ENCODE measurements around the gene ZNF483. TPM values are rescaled to one million over a fixed set of nuclear protein-coding genes. Genes with fewer than 3 reads are reported as not detected.
"Not testable (repeated sequence)": the region's sequence is repeated elsewhere in the genome, so short reads cannot be mapped to it uniquely, and the experiment has no call there.

Gene ZNF483
- total RNA-seq, 4 donors from 2014 or later, result 0.23 to 6.5 (median 1.00) TPM

DNA sequence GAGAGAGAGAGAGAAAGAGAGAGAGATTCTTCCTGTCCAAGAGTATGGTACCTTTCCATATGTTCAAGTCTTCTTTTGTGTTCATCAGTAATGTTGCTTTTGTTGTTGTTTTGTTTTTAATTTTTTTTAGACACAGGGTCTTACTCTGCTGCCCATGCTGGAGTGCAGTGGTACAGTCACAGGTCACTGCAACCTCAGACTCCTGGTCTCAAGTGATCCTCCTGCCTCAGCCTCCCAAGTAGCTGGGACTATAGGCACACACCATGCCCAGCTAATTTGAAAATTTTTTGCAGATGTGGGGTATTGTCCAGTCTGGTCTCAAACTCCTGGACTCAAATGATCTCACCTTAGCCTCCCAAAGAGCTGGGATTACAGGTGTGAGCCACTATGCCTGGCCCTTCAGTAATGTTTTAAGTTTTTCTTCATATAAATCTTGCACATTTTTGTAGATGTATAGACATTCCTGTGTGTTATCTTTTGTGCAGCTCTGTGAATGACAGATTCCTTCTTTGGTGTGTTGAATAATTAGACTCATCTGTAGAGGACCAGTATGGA is 36.3 kb downstream of the ZNF483 start:
- intact Hi-C loops (cut with DNase I), result no loop called here
- H3K36me3 ChIP-seq, result peaks cover 0 to 57% (median 24%) of the 10 kb centered on the region in 3 donors
- H3K27ac ChIP-seq, result no peak overlapping the region
- H3K27me3 ChIP-seq, result no peaks in the 10 kb centered on the region
- TF ChIP-seq, protein P1, sequence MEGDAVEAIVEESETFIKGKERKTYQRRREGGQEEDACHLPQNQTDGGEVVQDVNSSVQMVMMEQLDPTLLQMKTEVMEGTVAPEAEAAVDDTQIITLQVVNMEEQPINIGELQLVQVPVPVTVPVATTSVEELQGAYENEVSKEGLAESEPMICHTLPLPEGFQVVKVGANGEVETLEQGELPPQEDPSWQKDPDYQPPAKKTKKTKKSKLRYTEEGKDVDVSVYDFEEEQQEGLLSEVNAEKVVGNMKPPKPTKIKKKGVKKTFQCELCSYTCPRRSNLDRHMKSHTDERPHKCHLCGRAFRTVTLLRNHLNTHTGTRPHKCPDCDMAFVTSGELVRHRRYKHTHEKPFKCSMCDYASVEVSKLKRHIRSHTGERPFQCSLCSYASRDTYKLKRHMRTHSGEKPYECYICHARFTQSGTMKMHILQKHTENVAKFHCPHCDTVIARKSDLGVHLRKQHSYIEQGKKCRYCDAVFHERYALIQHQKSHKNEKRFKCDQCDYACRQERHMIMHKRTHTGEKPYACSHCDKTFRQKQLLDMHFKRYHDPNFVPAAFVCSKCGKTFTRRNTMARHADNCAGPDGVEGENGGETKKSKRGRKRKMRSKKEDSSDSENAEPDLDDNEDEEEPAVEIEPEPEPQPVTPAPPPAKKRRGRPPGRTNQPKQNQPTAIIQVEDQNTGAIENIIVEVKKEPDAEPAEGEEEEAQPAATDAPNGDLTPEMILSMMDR (IDR thresholded peaks at IDR 0.05), result no peak
- no peak for TF ChIP-seq POLR2A (IDR thresholded peaks at IDR 0.05)
- DNase-seq, result no peak
- H3K9me3 ChIP-seq, result no peaks in the 10 kb centered on the region
- H3K4me1 ChIP-seq, result no peaks in the 10 kb centered on the region
- no peak overlapping the region for H3K4me3 ChIP-seq

DNA sequence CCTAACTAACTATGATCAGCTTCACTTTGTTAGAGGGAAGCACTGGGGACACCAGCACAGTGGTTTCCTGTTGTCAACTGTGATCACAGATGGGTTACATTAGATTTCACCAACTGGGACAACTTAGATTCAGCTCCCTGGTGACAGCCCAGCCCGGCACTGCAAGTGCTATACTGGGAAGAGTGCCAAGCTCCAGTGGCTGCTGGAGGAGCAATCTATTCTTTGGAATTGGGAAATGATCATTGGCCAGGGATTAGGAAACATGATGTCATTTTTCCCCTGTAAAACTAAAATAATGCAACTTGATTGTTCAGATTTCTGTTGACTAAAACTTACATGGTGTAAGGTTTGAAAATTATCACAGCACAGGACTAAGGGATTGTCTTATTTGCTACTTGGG is 41.3 kb downstream of the ZNF483 start:
- H3K9me3 ChIP-seq, result peaks cover 0 to 27% (median 0%) of the 10 kb centered on the region in 3 donors
- no peaks in the 10 kb centered on the region for H3K4me1 ChIP-seq
- 38 to 50% methylated on average over 1 of the region's 1 CpG for WGBS, 2 donors
- DNase-seq, result no peak
- H3K27me3 ChIP-seq, result no peaks in the 10 kb centered on the region
- H3K27ac ChIP-seq, result no peak overlapping the region
- intact Hi-C loops (cut with DNase I), result no loop called here
- TF ChIP-seq, protein P1 (IDR thresholded peaks at IDR 0.05), result no peak
- no peak for TF ChIP-seq POLR2A (IDR thresholded peaks at IDR 0.05)
- H3K36me3 ChIP-seq, result peaks cover 20 to 100% (median 54%) of the 10 kb centered on the region in 3 donors
- H3K4me3 ChIP-seq, result no peak overlapping the region

DNA sequence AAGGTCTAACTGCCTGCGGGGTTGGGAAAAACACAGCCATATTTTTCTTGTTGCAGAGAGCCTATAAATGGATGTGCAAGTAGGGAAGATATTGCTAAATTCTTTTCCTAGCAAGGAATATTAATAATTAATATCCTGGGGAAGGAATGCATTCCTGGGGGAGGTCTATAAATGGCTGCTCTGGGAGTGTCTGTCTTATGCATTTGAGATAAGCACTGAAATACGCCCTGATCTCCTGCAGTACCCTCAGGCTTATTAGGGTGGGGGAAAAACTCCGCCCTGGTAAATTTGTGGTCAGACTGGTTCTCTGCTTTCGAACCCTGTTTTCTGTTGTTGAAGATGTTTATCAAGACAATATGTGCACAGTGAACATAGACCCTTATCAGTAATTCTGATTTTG is 43.1 kb downstream of the ZNF483 start:
- H3K27ac ChIP-seq; H3K27me3 ChIP-seq; H3K4me3 ChIP-seq; H3K4me1 ChIP-seq; intact Hi-C loops (cut with DNase I); DNase-seq: not testable (repeated sequence)
- WGBS, 2 donors, result 88 to 95% methylated on average over 4 of the region's 4 CpGs
- Histone ChIP-seq H3K9me3 (peaks cover 0 to 27% (median 0%) of the 10 kb centered on the region in 3 donors), H3K36me3 (peaks cover 23 to 100% (median 55%) of the 10 kb centered on the region in 3 donors)

DNA sequence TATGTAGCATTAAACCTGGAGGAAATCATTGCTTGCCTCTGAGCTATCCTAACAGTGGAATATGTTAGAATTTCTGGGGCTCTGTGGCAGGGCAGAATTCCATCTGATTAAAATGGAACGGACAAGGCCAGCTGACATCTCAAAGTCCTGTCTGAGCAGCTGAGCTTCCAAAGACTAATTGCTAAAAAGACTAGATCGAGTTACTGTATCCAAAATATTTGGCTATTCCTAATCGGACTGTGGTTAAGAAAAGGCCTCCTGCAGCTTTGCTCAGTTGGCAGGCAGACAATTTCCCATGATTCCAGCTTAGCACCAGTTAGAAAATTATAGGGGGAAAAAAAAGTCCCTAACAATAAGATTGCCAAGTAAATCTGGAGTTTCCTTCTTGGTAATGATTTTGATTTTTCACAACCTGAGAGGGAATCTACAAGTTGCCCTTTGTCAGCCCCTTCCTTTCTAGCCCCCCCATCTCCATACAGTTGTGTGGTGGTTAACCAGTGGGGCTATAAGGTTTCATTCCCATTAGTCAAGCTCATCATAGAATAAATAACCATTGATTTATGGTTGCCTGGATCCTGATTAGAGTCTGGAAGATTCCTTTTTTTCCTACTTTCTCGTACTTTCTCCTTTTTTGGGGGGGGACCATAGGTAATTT is 48.1 kb downstream of the ZNF483 start:
- intact Hi-C loops (cut with DNase I), result no loop called here
- Histone ChIP-seq H3K4me3 (no peak overlapping the region), H3K36me3 (peaks cover 23 to 100% (median 49%) of the 10 kb centered on the region in 3 donors), H3K27me3 (no peaks in the 10 kb centered on the region), H3K27ac (no peak overlapping the region), H3K9me3 (peaks cover 0 to 23% (median 0%) of the 10 kb centered on the region in 3 donors), H3K4me1 (no peaks in the 10 kb centered on the region)
- no peak for DNase-seq
- 58 to 66% methylated on average over 4 of the region's 4 CpGs for WGBS, 2 donors
- TF ChIP-seq, protein P1 (IDR thresholded peaks at IDR 0.05), result no peak
- no peak for TF ChIP-seq POLR2A (IDR thresholded peaks at IDR 0.05)

DNA sequence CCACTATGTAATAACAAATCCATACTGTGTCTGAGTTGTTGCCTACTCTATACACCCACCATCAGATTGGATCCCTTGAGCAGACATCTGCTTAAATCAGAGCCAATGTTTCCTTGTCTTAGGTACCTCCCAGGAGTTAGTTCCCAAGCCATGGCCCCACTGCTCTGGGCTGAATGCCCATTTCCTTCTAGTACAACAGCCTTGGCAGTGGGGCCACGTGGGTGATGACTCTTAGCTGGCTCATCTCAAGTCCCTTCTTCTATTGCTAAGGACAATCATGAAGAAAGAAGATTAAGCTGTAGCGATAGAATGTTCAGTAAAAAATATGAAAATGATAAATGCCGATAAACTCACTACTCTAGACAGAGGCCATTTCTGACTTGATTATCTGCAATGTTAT is 57.9 kb downstream of the ZNF483 start:
- Histone ChIP-seq H3K36me3 (peaks cover 16 to 97% (median 36%) of the 10 kb centered on the region in 3 donors), H3K4me1 (no peaks in the 10 kb centered on the region), H3K27me3 (no peaks in the 10 kb centered on the region), H3K27ac (no peak overlapping the region), H3K9me3 (no peaks in the 10 kb centered on the region), H3K4me3 (no peak overlapping the region)
- TF ChIP-seq, protein P1 (IDR thresholded peaks at IDR 0.05), result no peak
- no peak for TF ChIP-seq POLR2A (IDR thresholded peaks at IDR 0.05)
- DNase-seq, result no peak
- 74 to 93% methylated on average over 2 to 3 of the region's 3 CpGs for WGBS, 2 donors
- intact Hi-C loops (cut with DNase I), result no loop called here

Data from esophagus squamous epithelium (tissue), 5 donors.